Astrocyte of the cerebellum (primary cell): ENCODE results near the gene KYAT1.
A peak's percentile ranks its signal among the peaks of the same experiment; 100 is the strongest.

ENCODE experiments used
- DNase-seq: peaks from one replicate; pipeline ENCODE4 v3.0.0-alpha.2; 2011; ENCODE audit warnings: low read depth
- H3K4me3 ChIP-seq: 2 replicates; pipeline ENCODE4 v1.5.1; 2011; ENCODE audit warnings: mild to moderate bottlenecking, low read depth, low read length, moderate library complexity
- in situ Hi-C: cut with HindIII; loops from 2 replicates; pipeline ENCODE4 v1.10.0; 2017; ENCODE audit warnings: low sequenced_read_pairs
- TF ChIP-seq, protein P1 (sequence below): IDR thresholded peaks from 2 replicates; pipeline ENCODE4 v1.5.1; 2012; ENCODE audit warnings: low read length, low read depth, moderate library complexity, mild to moderate bottlenecking; ENCODE audit errors: missing control alignments

The KYAT1 gene

DNA sequence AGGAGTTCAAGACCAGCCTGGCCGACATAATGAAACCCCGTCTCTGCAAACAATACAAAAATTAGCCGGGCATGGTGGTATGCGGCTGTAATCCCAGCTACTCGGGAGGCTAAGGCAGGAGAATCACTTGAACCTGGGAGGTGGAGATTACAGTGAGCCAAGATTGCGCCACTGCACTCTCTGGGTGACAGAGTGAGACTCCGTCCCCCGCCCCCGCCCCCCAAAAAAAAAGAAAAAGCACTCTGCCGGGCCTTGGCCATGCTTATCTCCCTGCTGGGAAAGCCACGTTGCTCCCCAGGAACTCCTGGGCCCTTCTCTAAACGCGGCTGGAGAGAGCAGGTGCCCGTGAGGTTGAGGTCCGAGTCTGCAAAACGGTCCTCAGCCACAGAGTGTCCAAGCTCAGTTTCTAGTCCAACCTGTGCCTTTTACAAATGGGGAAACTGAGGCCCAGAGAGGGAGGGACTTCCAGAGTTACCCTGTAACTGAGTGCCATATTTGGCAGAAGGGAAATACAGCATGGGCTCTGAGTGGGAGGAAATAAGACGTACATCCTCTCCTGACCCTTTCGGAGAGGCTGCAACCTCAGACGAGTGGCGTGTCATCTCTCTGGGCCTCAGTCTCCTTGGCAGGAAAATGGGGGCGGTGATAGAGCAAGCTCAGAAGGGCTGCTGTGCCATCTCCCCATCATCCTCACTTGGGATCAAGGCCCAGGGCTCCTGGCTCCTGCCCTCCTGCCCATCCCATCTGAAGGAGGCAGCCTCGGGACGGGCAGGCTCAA lies 32.4 kb upstream of the KYAT1 start:
- H3K4me3 ChIP-seq = no peak overlapping the region
- in situ Hi-C loops = no loop called here
- no peak for DNase-seq
- TF ChIP-seq, protein P1, sequence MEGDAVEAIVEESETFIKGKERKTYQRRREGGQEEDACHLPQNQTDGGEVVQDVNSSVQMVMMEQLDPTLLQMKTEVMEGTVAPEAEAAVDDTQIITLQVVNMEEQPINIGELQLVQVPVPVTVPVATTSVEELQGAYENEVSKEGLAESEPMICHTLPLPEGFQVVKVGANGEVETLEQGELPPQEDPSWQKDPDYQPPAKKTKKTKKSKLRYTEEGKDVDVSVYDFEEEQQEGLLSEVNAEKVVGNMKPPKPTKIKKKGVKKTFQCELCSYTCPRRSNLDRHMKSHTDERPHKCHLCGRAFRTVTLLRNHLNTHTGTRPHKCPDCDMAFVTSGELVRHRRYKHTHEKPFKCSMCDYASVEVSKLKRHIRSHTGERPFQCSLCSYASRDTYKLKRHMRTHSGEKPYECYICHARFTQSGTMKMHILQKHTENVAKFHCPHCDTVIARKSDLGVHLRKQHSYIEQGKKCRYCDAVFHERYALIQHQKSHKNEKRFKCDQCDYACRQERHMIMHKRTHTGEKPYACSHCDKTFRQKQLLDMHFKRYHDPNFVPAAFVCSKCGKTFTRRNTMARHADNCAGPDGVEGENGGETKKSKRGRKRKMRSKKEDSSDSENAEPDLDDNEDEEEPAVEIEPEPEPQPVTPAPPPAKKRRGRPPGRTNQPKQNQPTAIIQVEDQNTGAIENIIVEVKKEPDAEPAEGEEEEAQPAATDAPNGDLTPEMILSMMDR = no peak

DNA sequence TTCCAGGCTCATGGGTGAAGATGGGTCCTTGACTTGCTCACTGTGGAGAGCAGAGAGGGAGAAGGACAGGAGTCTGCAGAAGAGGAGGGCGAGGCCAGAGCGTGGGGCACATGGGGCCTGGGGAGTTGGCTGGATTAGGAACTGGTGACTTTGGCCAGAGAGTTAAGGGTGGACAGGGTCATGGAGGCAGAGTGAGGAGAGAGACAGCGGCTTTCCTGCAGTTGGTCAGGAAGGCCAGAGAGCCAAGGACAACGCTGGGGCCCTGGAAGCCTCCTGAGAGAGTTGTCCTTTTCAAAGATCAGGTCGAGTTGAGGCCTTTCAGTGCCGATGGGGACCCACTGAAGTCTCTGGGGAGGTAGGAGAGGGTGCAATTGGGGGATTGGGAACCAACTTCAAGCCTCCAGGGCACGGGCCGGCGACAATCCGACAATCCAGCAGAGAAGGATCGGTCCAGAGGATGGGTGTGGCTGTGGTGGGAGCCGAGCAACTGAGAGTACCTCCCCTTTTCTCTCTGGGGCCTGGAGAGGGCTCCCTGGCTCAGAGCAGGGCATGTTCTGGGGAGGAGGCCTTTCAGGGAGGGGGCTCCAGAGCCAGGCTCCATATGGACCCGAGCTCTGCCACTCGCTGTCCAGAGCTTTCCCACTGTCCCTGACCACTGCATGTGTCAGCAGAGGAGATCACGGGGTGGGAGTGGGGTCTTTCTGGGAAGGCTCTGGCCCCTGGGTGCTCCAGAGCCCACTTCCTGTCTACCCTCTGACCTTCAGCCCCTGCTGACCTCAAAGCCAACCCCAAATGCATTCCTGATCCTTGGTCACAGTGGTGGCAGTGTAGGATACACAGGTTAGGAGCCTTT lies 31.5 kb upstream of the KYAT1 start:
- TF ChIP-seq, protein P1 = no peak
- DNase-seq = no peak
- H3K4me3 ChIP-seq = no peak overlapping the region
- in situ Hi-C loops = no loop called here

DNA sequence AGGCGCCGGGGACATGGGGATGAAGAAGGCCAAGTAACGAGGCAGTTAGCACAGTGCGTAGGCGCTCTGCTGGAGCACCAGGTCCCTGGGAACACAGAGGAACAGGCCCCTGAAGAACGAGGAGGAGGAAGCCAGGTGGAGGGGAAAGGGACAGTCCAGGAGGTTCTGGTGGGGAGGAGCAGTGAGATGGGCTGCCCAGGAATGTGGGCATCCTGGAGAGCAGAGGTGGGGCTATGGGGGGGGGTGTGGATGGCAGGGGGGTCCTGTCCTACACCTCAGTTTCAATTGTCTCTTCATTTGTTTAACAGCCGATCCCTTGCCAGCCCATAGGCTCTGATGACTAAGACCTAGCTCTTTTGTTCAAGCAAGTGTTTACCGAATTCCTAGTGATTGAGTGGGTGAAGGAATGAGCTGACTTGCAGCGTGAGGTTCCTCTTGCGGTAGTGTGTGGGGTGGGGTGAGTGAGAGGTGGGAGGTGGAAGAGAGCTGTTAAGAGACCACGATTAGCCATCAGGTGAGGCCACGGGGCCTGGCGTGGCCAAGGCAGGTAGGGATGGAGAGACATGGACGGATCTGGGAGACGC lies 30.6 kb upstream of the KYAT1 start:
- TF ChIP-seq, protein P1 = no peak
- H3K4me3 ChIP-seq = no peak overlapping the region
- in situ Hi-C loops = no loop called here
- peak; percentile 83 for DNase-seq

DNA sequence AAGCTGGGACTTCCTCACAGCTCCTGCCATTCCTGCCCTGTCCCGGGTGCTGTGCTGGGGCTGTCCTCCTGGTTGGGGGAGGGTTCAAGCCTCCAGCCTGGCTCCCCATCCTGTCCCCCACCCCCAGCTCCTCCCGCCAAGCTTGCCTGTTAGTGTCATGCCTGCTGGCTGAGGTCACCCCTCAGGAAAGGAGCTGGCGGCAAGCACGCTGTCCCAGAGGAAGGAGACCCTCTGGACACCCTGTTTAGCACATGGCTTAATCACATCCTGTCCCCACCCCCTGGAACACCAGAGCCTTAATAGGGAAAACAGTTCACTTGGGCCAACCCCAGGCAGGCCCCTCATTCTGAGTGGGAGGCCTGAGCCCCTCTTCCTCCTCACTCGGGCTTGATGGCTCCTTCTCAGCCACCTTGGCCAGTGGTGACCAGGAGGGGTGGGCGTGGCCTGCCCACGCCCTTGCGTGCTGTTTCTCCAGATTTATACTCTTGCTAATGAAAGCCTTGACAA lies 29.8 kb upstream of the KYAT1 start:
- H3K4me3 ChIP-seq = no peak overlapping the region
- no peak for DNase-seq
- in situ Hi-C loops = no loop called here
- TF ChIP-seq, protein P1 = no peak

DNA sequence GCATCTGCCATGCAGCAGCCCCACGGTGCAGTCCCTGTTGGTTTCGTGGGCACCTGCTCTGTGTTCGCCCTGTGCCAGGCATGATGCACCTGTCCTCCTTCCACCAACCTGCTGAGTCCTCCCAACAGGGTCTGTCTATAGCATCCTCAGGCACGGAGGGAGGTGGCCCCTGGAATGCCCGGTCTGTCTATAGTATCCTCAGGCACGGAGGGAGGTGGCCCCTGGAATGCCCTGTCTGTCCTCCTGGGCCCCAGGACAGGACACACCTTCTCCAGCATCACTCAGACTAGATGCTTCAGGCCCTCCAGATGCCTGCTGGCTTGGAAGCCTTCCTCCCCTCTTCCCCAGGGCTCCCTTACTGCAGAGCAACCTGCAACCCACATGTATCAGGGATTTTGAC lies 29.2 kb upstream of the KYAT1 start:
- DNase-seq = no peak
- in situ Hi-C loops = no loop called here
- TF ChIP-seq, protein P1 = no peak
- no peak overlapping the region for H3K4me3 ChIP-seq

DNA sequence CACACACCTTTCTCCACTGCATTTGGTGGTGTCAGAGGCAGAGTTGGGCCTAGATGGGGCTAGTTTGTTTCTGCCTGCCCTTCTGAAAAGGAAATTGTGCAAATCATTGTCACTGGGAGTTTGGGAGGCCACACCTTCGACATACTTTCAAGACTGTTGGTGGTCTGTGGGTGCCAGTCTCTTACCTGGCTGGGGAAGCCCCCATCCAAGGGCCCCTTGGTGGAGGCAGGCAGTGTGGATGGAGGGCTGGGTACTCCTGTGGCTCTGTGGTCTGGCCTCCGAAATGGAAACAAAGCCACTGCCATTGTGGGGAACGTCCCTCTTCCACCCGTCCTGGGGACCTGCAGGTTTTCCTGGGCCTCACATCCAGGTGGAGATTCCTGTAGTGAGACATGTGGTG lies 28.1 kb upstream of the KYAT1 start:
- H3K4me3 ChIP-seq = no peak overlapping the region
- TF ChIP-seq, protein P1 = no peak
- in situ Hi-C loops = no loop called here
- DNase-seq = no peak
